Stomach (tissue), 9 donors: ENCODE data around the gene FGF5. TPM values are rescaled to one million over a fixed set of nuclear protein-coding genes. Genes with fewer than 3 reads are reported as not detected.
"Not testable (repeated sequence)": the region's sequence is repeated elsewhere in the genome, so short reads cannot be mapped to it uniquely, and the experiment has no call there.

ENCODE experiments used
- DNase-seq, 2 donors: peaks; one replicate each; pipeline versions ENCODE4 v3.0.0 to v3.0.0-alpha.2; 2013 to 2019
- H3K27ac ChIP-seq, 5 donors: fragments of 200-600 bp in 4 of 5; sonication (generic) in 4 of 5; one replicate each; pipeline ENCODE4 v1.5.1; 2013 to 2019; ENCODE audit warnings: mild to moderate bottlenecking in 1 of 5, moderate library complexity in 1 of 5
- H3K27me3 ChIP-seq, 3 donors: fragments of 200-600 bp; sonication (generic); one replicate each; pipeline ENCODE4 v1.5.1; 2017 to 2019; ENCODE audit warnings: mixed run types in 1 of 3
- H3K36me3 ChIP-seq, 4 donors: fragments of 200-600 bp; sonication (generic); 1 replicate in 3 of 4; 2 replicates in 1 of 4; pipeline ENCODE4 v1.5.1; 2016 to 2019
- H3K4me1 ChIP-seq, 4 donors: fragments of 200-600 bp; sonication (generic); one replicate each; pipeline ENCODE4 v1.5.1; 2016 to 2019
- H3K4me3 ChIP-seq, 4 donors: fragments of 200-600 bp; sonication (generic) in 3 of 4; one replicate each; pipeline ENCODE4 v1.5.1; 2016 to 2019; ENCODE audit warnings: mild to moderate bottlenecking in 1 of 4
- H3K9me3 ChIP-seq, 4 donors: fragments of 200-600 bp; sonication (generic); one replicate each; pipeline ENCODE4 v1.5.1; 2016 to 2019
- EP300 ChIP-seq: sonication (generic); formaldehyde crosslinking; IDR thresholded peaks from one replicate; pipeline ENCODE4 v1.6.1; 2017; ENCODE audit warnings: antibody characterized with exemption
- POLR2A ChIP-seq, 4 donors: fragments of 450-650 bp; IDR thresholded peaks; one replicate each; pipeline ENCODE4 v1.6.1; 2016; ENCODE audit warnings: antibody characterized with exemption in 4 of 4, control low read depth in 2 of 4, mild to moderate bottlenecking in 1 of 4, moderate library complexity in 1 of 4
- POLR2AphosphoS5 ChIP-seq, 3 donors: sonication (generic); formaldehyde crosslinking; IDR thresholded peaks; one replicate each; pipeline ENCODE4 v1.6.1; 2016; ENCODE audit warnings: antibody characterized with exemption in 3 of 3
- WGBS, 5 donors: extraction: QIAGEN DNeasy Blood & Tissue Kit in 3 of 5; methylation state at CpG; one replicate each; pipeline versions ENCODE4 v1.1.5 to v1.1.7; 2013 to 2018; 5-methylcytosine and 5-hydroxymethylcytosine counted together
- intact Hi-C: fragments of 100-400 bp; cut with DNase I; formaldehyde crosslinking; loops from one replicate; pipeline ENCODE4 v1.15.1; 2023; ENCODE audit warnings: low total_unique reads
- polyA plus RNA-seq, 3 donors: library from polyadenylated mRNA; stranded (reverse); fragments of 200-250 nt; gene quantifications; one replicate each; pipeline ENCODE4 v1.2.3, GENCODE V29; 2013
- total RNA-seq, 5 donors: library from RNA; depleted of rRNA; stranded (reverse); fragments of >200 nt; gene quantifications; one replicate each; pipeline versions ENCODE4 v1.1.0 to v1.2.3, GENCODE V29; 2014 to 2016
- TF ChIP-seq, protein P1 (sequence below), 7 experiments: fragments of 450-650 bp in 4 of 7; fragments of 200-600 bp in 3 of 7; sonication (generic) in 3 of 7; IDR thresholded peaks; one replicate each; pipeline ENCODE4 v1.5.1; 2016 to 2019; ENCODE audit warnings: antibody characterized with exemption in 7 of 7, control low read depth in 2 of 7, mild to moderate bottlenecking in 1 of 7
- donor health status: healthy with polysubstance abuse.
- donor health status: Bipolar disorder and iron deficiency.
- donor health status: healthy.

The FGF5 gene
- total and polyA plus RNA-seq, 8 donors, result 0.18 TPM; not detected in 7

DNA sequence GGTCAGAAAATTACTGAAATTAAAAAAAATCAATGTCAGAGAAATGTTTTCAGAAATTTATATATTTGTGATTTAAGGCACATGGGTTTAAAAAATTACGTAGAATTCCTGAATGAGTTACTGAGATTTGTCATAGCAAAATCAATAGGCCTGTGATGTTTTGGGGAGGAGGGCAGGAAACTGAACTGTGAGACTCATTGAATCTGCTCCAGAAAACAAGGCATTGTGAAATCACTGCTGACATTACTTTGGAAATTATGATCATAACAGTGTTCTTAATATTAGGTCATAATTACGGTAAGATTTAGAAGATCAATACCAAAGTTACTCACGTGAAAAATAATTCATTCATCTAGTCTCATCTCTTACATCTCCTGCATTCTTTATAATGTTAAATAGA, 5.3 kb downstream of the FGF5 start:
- Histone ChIP-seq H3K27ac (no peak overlapping the region), H3K27me3 (peaks cover 4 to 39% (median 30%) of the 10 kb centered on the region in 3 donors), H3K36me3 (no peaks in the 10 kb centered on the region), H3K4me3 (no peak overlapping the region), H3K4me1 (peaks cover 4 to 16% (median 10%) of the 10 kb centered on the region in 4 donors), H3K9me3 (no peaks in the 10 kb centered on the region)
- WGBS, 5 donors, result 77 to 88% (median 79%) methylated on average over 3 of the region's 3 CpGs
- TF ChIP-seq, protein P1, sequence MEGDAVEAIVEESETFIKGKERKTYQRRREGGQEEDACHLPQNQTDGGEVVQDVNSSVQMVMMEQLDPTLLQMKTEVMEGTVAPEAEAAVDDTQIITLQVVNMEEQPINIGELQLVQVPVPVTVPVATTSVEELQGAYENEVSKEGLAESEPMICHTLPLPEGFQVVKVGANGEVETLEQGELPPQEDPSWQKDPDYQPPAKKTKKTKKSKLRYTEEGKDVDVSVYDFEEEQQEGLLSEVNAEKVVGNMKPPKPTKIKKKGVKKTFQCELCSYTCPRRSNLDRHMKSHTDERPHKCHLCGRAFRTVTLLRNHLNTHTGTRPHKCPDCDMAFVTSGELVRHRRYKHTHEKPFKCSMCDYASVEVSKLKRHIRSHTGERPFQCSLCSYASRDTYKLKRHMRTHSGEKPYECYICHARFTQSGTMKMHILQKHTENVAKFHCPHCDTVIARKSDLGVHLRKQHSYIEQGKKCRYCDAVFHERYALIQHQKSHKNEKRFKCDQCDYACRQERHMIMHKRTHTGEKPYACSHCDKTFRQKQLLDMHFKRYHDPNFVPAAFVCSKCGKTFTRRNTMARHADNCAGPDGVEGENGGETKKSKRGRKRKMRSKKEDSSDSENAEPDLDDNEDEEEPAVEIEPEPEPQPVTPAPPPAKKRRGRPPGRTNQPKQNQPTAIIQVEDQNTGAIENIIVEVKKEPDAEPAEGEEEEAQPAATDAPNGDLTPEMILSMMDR (IDR thresholded peaks at IDR 0.05), result no peak
- TF ChIP-seq EP300 (no peak), POLR2AphosphoS5 (IDR thresholded peaks at IDR 0.05) (no peak), POLR2A (IDR thresholded peaks at IDR 0.05) (no peak)
- no peak for DNase-seq
- intact Hi-C loops, result no loop called here

- Histone ChIP-seq H3K36me3 (no peaks in the 10 kb centered on the region), H3K27ac (no peak overlapping the region), H3K4me1 (no peaks in the 10 kb centered on the region), H3K4me3 (no peak overlapping the region), H3K27me3 (peaks cover 0 to 3% (median 0%) of the 10 kb centered on the region in 3 donors), H3K9me3 (no peaks in the 10 kb centered on the region)
- intact Hi-C loops, result no loop called here
- TF ChIP-seq EP300 (no peak), POLR2A (IDR thresholded peaks at IDR 0.05) (no peak), POLR2AphosphoS5 (IDR thresholded peaks at IDR 0.05) (no peak)
- TF ChIP-seq, protein P1 (IDR thresholded peaks at IDR 0.05), result no peak
- no peak for DNase-seq
These were observed 10.5 kb downstream of the FGF5 start for GRCh38 chr4:80276931-80277330.

- no peaks in the 10 kb centered on the region for H3K36me3 ChIP-seq
- H3K27ac ChIP-seq, result no peak overlapping the region
- no peaks in the 10 kb centered on the region for H3K9me3 ChIP-seq
- no peak for DNase-seq
- peaks cover 0 to 3% (median 0%) of the 10 kb centered on the region in 3 donors for H3K27me3 ChIP-seq
- TF ChIP-seq POLR2A (IDR thresholded peaks at IDR 0.05), result no peak
- TF ChIP-seq EP300, result no peak
- TF ChIP-seq POLR2AphosphoS5 (IDR thresholded peaks at IDR 0.05), result no peak
- TF ChIP-seq, protein P1 (IDR thresholded peaks at IDR 0.05), result no peak
- no peaks in the 10 kb centered on the region for H3K4me1 ChIP-seq
- 74 to 88% (median 82%) methylated on average over 1 of the region's 1 CpG for WGBS, 5 donors
- no peak overlapping the region for H3K4me3 ChIP-seq
- intact Hi-C loops, result no loop called here
These were observed 13.3 kb downstream of the FGF5 start for GRCh38 chr4:80279751-80280150.

DNA sequence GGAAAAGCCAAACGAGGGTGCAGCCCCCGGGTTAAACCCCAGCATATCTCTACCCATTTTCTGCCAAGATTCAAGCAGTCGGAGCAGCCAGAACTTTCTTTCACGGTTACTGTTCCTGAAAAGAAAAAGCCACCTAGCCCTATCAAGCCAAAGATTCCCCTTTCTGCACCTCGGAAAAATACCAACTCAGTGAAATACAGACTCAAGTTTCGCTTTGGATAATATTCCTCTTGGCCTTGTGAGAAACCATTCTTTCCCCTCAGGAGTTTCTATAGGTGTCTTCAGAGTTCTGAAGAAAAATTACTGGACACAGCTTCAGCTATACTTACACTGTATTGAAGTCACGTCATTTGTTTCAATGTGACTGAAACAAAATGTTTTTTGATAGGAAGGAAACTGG, 20.0 kb downstream of the FGF5 start:
- TF ChIP-seq POLR2AphosphoS5 (IDR thresholded peaks at IDR 0.05), result no peak
- TF ChIP-seq, protein P1 (IDR thresholded peaks at IDR 0.05), result no peak
- no peak for TF ChIP-seq POLR2A (IDR thresholded peaks at IDR 0.05)
- no peak for TF ChIP-seq EP300
- 56 to 64% (median 58%) methylated on average over 7 of the region's 7 CpGs for whole genome bisulfite sequencing, 5 donors
- Histone ChIP-seq H3K4me3 (no peak overlapping the region), H3K4me1 (no peaks in the 10 kb centered on the region), H3K27me3 (peaks cover 0 to 10% (median 0%) of the 10 kb centered on the region in 3 donors), H3K9me3 (no peaks in the 10 kb centered on the region), H3K36me3 (no peaks in the 10 kb centered on the region), H3K27ac (no peak overlapping the region)
- no peak for DNase-seq
- intact Hi-C loops, result no loop called here

- intact Hi-C loops, H3K4me3 ChIP-seq, DNase-seq, H3K27ac ChIP-seq, H3K9me3 ChIP-seq, H3K36me3 ChIP-seq, H3K4me1 ChIP-seq: not testable (repeated sequence)
- H3K27me3 ChIP-seq, result peaks cover 0 to 10% (median 0%) of the 10 kb centered on the region in 3 donors
- 92 to 100% (median 99%) methylated on average over 2 of the region's 2 CpGs for WGBS, 5 donors
These were observed 24.2 kb downstream of the FGF5 start for GRCh38 chr4:80290665-80291064.
